HL-60/S4 treated with retinoic acid at 250 ng/mL for 4 days and 3 days (cell line): ENCODE results near the gene TYMP.

Experiments
- in situ Hi-C: fragments of 300-500 bp; cut with MboI; formaldehyde crosslinking; loops from 2 replicates; pipeline ENCODE4 v1.7.0; 2022; ENCODE audit warnings: low sequenced_read_pairs

The TYMP gene

DNA sequence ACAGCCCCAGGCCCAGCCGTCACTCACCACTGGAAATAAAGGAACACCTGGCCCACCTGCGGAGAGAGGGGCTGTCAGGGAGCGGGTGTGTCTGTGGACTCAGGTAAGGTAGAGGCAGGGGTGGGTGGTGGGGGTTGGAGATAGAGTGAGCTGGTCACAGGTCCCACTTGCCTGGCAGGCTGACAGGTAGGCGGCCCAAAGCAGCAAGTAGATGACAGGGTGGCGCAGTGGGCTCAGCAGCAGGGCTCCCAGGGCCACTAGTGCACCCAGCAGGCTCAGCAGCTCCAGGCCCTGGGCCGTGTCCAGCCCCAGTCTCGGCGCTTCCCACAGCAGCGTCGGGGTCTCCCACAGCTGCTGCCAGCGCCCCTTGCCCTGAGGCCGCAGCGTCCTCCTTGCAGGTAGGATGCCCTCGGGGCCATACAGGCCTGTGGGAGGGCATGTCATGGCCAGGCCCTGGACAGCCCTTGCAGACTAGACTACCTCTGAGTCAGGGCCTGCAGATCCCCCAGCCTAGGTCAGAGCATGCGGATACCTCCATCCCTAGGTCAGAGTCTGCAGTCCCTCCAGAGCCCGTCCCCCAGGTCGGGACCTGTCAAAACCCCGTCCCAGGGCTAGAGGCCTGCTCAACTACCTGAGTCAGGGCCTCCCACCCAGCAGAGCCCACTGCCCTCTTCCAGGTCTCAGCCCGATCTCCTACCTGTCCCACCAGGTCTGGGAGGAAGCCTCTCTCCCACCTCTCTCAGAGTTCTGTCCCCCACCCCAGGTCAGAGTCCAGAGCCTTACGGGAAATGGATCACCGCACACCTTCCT is 23.0 kb downstream of the TYMP start:
- in situ Hi-C loops, result no loop called here

GRCh38 chr22:50505776-50506610 is 23.8 kb downstream of the TYMP start:
- in situ Hi-C loops, result no loop called here

DNA sequence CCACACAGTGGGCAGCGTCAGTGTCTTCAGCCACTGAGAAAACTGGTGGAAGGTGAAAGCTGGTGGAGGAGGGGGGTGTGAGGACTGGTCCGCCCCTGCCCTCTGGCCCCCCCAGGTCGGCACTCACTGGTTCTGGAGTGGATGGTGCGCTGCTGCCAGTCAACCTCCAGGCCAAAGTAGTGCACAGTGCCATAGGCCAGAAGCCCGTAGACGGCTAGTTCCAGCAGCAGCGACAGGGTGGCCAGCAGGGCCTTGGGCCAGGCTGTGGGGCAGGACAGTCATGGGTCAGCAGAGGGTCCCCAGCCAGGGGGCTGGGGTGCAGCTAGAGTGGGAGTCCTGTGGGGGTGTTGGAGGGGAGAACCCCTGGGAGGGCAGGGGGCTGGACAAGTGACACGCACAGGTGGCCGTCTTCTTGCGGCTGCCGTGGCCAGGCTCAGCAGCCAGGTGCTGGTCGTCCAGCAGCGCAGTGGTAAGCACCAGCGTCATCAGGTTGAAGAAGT is 24.5 kb downstream of the TYMP start:
- in situ Hi-C loops, result no loop called here

DNA sequence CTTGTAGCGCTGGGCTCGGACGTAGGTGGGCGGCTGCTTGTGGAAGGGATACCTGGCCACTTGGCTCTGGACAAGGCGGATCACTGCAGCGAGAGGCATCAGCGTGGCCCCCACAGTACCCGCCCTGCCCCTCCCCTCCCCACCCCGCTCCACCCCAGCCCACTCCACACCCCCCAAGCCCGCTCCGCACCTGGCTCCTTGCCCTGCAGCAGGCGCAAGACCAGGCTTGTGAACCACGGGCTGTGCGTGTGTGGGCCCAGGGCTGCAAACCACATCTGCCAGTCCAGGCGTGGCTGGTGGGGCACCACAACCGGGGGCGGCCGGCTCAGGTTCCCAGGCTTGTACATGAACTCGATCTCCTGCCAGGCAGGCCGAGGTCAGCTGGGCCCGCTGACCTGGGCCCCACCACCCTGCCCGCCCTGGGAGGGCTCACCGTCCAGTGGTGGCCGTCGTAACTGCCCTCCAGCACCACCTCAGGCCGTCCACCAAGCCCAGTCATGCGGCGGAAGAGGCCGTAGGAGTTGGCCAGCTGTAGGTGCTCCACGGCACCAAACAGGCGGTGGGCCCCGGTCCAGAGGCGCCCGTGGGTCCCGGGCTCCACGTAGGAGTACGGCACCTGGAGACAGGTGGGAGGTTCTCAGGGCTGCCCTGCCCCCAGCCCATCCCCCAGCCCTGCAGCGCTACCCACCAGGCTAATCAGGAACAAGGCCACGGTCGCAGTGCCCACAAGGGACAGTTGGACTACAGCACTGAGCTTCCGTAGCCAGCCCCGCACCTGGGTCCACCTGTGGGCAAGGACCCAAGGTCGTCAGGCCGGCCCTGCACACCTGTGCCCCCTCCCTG is 25.2 kb downstream of the TYMP start:
- in situ Hi-C loops, result no loop called here

DNA sequence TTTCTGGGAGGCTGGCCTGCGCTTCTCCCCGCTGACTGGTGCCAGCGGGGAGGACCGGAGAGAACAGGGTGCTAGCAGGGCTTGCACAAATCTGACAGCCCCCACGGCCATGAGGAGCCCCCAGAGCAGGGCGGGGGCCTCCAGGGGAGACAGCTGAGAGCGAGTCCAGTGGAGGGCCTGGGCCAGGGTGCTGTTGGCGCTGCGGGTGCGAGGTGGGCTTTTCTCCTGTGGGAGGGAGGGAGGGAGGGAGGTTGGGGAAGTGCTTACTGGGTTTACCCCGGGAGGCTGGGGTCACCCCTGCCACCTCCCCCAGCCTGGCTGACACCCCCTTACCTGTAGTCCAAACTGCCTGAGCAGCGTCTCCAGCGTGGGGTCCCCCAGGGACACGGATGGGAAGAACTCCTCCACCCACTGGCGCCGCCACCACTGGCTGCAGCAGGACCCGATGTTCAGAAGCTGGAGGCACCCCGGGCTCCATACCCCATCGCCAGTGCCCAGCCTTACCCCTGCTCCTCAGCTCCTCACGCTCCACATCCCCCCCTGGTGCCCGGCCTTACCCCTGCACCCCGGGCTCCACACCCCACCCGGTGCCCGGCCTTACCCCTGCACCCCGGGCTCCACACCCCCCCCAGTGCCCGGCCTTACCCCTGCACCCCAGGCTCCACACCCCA is 26.2 kb downstream of the TYMP start:
- in situ Hi-C loops, result no loop called here

DNA sequence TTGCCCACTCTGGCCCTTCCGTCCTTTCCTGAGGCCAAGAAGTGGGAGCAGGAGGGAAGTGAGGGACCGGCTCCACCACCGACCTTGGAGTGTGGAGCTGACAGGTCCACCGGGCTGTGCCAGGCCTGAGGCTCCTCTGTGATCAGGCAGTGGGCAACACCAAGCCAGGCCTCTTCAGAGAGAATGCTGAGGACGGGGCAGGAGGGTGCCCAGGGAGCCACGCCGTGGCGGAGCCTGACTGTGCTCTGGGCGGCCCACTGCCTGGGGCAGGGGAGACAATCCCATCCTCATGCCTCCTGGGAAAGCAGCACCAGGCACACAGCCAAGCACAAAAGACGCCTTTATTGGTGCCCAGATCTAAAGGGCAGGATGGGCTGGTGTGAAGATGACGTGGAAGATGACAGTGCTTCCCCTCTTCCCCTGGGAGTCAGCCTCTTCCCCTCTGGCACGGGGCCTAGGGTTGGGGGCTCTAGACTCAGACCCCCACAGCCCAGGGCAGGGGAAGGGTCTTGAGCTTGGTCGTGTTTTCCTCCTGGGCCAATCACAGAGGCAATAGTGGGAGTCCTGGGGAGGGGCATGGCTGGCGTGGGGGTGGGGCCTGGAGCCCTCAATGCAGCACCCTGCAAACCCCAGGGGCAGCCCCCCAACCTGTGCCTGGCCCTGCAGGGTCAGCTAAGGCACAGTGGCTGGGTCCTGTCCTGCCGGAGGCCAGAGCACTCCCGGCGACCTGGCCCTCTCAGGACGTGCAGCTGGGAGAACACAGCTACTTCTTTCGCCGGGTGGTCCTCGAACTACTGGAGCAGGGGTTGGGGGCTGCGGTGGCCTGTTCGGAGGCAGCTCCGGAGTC is 27.0 kb downstream of the TYMP start:
- in situ Hi-C loops, result no loop called here

- in situ Hi-C loops, result no loop called here
Measured at GRCh38 chr22:50502096-50502495, 27.7 kb downstream of the TYMP start.

DNA sequence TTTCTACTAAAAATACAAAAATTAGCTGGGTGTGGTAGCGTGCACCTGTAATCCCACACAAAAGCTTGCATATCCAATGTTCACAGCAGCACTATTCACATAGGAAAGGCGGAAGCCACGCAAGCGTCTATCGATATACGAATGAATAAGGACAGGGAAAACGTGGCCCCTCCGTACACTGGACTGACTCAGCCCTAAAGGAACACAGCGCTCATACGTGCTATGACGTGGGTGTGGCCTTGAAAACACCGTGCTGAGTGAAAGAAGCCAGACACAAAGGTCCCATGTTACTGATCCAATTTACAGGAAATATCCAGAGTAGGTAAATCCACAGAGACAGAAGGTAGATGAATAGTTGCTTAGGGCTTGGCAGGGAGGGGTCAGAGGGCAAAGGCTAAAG is 29.4 kb downstream of the TYMP start:
- in situ Hi-C loops, result no loop called here

DNA sequence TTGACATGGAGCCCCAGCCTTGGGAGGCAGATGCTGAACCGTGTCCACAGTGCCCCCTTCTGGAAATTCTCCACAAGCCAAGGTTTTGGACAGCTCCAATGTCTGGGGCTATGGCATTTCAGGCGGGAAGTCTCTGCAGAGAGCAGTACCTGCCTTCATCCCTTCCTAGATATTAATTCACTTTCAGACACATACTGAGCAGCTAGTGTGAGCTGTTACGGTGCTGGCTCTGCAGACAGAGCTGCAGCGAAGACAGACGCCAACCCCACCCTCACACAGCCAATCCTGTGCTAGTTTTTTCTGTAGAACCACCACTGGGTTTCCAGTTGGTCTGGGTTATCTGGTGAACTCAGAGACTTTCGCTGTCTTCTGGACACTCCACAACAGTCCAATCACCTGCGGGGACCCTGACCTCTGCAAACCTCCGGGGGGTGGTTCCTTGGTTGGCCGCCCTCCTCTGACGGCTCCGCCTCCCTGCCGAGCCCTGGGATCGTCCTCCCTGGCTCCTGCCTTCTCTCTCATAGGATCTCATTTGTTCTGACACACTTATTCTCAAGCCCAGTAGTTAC is 31.4 kb downstream of the TYMP start:
- in situ Hi-C loops, result loop anchor here (10.0 kb wide), 1 partner anchor 244 kb away; the partner anchor contains the start of gene HDAC10

DNA sequence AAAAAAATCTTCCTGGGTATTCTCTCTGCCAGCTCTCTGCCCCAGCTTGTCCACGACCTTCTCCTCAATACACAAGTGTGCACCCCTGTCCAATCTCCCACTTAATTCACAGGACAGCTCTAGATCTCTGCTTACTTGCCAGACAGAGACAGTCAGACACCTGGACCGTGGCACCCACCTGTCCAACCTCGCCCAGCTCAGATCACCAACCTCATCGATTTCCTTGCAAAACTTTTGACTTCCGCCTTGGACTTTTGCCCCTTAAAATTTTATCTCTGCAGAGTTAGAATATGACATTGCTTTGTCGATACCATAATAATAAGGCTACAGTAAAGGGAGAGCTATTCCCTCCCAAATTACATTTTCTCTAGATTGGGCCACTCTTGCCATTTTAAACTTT is 32.7 kb downstream of the TYMP start:
- in situ Hi-C loops, result loop anchor here (10.0 kb wide), 1 partner anchor 242 kb away; the partner anchor contains the start of gene HDAC10

GRCh38 chr22:50490531-50491308 is 39.1 kb downstream of the TYMP start:
- in situ Hi-C loops, result loop anchor here (10.0 kb wide), 1 partner anchor 236 kb away; the partner anchor contains the start of gene HDAC10

GRCh38 chr22:50489363-50490243 is 40.2 kb downstream of the TYMP start:
- in situ Hi-C loops, result loop anchor here (10.0 kb wide), 1 partner anchor 235 kb away; the partner anchor contains the start of gene HDAC10

GRCh38 chr22:50488886-50489285 is 40.9 kb downstream of the TYMP start:
- in situ Hi-C loops, result no loop called here

- in situ Hi-C loops, result no loop called here
Measured at GRCh38 chr22:50488006-50488677, 41.7 kb downstream of the TYMP start.

GRCh38 chr22:50487290-50488005 is 42.4 kb downstream of the TYMP start:
- in situ Hi-C loops, result no loop called here
